ENCODE measurements around the gene ATXN1.

The ATXN1 gene

DNA sequence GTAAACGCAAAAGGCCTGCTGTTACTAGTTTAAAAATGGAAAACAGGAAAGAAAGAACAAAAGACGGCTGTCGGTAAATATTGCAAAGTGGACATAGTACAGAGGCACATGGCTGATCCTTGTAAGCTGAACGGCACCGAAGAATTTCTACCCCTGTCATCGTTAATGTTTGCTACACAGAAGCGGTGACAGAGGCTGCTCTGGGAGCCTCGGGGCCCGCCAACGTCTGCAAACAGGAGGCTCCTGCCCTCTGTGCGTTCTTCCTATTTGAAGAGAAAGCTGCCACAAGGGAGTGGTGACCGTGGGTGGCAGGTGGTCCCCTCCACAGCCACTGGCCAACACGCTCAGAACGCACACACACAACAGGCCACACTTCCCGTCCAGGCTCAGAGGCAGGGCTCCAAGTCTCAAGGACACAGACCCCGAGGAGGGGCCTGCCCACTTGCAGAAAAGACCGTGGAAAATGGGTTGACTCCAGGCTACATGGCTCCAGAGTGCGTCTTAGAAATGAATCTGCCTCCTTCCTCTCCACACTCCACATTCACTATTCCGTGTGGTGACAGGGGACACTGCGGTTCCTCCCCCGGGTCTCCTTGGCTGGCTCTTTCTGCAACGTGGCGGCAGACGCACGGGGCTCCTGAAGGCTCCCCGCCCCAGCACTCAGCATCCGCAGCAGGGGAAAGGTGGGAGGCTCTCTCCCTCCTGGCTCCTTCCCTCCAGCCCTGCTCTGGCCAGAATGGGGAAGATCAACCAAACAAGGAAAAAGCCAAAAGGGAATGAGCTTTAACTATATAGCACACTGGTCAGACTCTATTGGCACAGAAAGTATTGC, 458.3 kb downstream of the ATXN1 start:
- Histone ChIP-seq H3K9ac (ENCODE audit: low read length) (no peak overlapping the region), H3K4me3 (ENCODE audit: low read length) (no peak overlapping the region), H3K27ac (ENCODE audit: low read depth, low read length) (no peak overlapping the region), H3K4me1 (ENCODE audit: control insufficient read depth, insufficient read depth, low read length) (no peaks in the 10 kb centered on the region), H3K36me3 (ENCODE audit: control insufficient read depth, insufficient read depth, low read length) (no peaks in the 10 kb centered on the region), H3K27me3 (ENCODE audit: control insufficient read depth, insufficient read depth, low read length) (no peaks in the 10 kb centered on the region)

DNA sequence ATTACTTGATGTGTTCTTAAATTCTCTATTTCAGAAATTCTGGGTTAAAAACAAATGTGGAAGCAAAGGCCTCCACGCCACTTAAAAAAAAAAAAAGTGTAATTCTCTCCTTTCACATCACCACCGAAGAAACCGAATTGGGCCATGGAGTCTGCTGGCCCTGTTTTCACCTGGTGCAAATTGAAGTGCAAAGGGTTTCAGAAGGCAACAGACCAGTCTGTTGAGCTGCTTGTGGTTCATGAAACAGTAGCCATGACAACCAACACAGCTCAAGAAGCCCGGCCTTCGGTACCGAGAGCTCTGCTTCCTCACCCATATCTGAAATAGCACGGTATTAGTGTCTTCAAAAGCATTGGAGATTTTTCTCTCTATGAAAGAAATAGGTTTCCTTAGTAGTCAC, 459.7 kb downstream of the ATXN1 start:
- Histone ChIP-seq H3K36me3 (ENCODE audit: control insufficient read depth, insufficient read depth, low read length) (no peaks in the 10 kb centered on the region), H3K4me3 (ENCODE audit: low read length) (no peak overlapping the region), H3K9ac (ENCODE audit: low read length) (no peak overlapping the region), H3K4me1 (ENCODE audit: control insufficient read depth, insufficient read depth, low read length) (no peaks in the 10 kb centered on the region), H3K27me3 (ENCODE audit: control insufficient read depth, insufficient read depth, low read length) (no peaks in the 10 kb centered on the region), H3K27ac (ENCODE audit: low read depth, low read length) (no peak overlapping the region)

DNA sequence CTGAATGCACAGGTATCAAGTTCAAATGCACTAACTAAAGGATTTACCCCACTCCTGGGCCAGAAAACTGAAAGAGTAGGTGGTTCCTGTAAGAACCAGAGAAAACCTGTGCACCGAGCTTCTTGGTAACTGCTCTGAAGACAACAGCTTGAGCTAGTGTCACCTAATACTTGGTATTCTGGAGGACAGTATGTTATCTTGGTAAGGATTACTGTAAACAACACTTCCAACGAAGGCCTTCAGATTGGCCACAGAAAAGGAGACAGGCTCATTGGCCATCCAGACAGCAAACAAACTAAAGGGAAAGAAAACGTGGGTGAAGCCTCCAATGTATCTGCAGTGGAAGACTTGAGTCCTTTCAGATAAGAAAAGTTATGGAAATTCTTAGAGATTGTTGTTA, 461.4 kb downstream of the ATXN1 start:
- H3K36me3 ChIP-seq (ENCODE audit: control insufficient read depth, insufficient read depth, low read length) = no peaks in the 10 kb centered on the region
- no peaks in the 10 kb centered on the region for H3K4me1 ChIP-seq (ENCODE audit: control insufficient read depth, insufficient read depth, low read length)
- H3K27me3 ChIP-seq (ENCODE audit: control insufficient read depth, insufficient read depth, low read length) = no peaks in the 10 kb centered on the region
- no peak overlapping the region for H3K4me3 ChIP-seq (ENCODE audit: low read length)
- H3K27ac ChIP-seq (ENCODE audit: low read depth, low read length) = no peak overlapping the region
- H3K9ac ChIP-seq (ENCODE audit: low read length) = no peak overlapping the region

DNA sequence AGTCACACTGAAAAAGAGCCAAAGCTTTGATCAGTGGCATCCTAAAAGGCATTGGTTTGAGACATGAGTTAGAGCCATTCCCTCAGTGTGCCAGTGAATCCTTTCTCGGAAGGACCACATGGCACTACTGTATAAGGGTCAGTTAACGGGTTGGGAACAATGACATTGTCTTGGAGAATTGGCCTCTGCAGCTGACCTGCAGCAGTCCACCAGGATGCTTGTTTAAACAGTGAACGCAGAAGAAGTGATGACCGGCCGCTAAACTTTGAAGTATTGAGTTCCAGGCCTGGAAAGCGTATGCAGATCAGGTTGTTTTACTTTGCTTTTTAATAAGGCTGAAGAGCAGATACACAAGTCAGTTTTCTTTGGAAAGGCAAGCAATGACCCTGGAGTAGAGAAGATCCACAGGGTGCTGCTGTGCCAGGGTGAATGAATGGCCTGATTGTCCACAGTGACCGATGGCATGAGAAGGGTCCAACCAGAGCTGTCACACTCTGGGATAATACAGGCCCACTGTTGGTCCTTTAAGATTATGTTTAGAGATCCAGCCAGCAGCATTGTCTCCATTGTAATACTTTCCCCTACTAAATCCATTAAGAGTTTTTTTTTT, 465.1 kb downstream of the ATXN1 start:
- Histone ChIP-seq H3K4me1 (ENCODE audit: control insufficient read depth, insufficient read depth, low read length) (no peaks in the 10 kb centered on the region), H3K27ac (ENCODE audit: low read depth, low read length) (no peak overlapping the region), H3K4me3 (ENCODE audit: low read length) (no peak overlapping the region), H3K27me3 (ENCODE audit: control insufficient read depth, insufficient read depth, low read length) (no peaks in the 10 kb centered on the region), H3K9ac (ENCODE audit: low read length) (no peak overlapping the region), H3K36me3 (ENCODE audit: control insufficient read depth, insufficient read depth, low read length) (no peaks in the 10 kb centered on the region)

DNA sequence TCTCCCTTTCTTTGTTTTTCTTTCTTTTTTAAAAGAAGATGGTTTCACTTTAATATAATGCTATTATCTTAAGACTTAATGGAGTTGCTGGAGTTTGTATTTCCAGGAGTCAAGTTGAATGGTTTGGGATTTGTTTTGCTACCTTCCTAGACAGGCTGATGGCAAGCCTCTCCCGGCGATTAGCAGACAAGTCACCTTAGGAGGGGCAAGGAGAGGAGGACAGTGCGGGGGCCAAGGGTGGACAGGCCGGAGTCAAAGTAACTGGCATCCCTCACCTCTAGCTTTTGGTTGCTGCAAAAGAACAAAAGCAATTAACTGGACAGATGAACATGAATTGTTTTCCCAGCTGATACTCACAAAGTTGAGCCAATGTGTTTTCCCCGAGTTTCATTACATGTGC, 465.8 kb downstream of the ATXN1 start:
- no peak overlapping the region for H3K27ac ChIP-seq (ENCODE audit: low read depth, low read length)
- H3K4me3 ChIP-seq (ENCODE audit: low read length) = no peak overlapping the region
- no peaks in the 10 kb centered on the region for H3K27me3 ChIP-seq (ENCODE audit: control insufficient read depth, insufficient read depth, low read length)
- H3K9ac ChIP-seq (ENCODE audit: low read length) = no peak overlapping the region
- no peaks in the 10 kb centered on the region for H3K36me3 ChIP-seq (ENCODE audit: control insufficient read depth, insufficient read depth, low read length)
- H3K4me1 ChIP-seq (ENCODE audit: control insufficient read depth, insufficient read depth, low read length) = no peaks in the 10 kb centered on the region

DNA sequence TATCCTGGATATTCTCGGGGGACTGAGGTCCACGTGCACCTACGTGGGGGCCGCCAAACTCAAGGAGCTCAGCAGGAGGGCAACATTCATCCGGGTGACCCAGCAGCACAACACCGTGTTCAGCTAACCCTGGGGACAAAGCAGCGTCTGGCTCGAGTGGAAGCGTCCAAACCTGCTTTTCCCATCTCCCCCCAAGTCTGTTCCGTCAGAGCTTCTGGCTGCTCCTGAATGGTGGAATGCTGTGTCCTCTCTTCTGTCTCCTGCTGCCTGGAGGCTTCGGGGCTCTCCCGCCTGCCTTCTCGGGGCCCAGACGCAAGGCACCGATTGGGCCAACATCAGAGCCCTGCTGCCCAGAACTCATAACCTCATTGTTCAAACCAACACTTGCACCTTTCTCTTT, 466.2 kb downstream of the ATXN1 start:
- no peak overlapping the region for H3K27ac ChIP-seq (ENCODE audit: low read depth, low read length)
- no peak overlapping the region for H3K9ac ChIP-seq (ENCODE audit: low read length)
- H3K36me3 ChIP-seq (ENCODE audit: control insufficient read depth, insufficient read depth, low read length) = no peaks in the 10 kb centered on the region
- no peak overlapping the region for H3K4me3 ChIP-seq (ENCODE audit: low read length)
- H3K27me3 ChIP-seq (ENCODE audit: control insufficient read depth, insufficient read depth, low read length) = no peaks in the 10 kb centered on the region
- no peaks in the 10 kb centered on the region for H3K4me1 ChIP-seq (ENCODE audit: control insufficient read depth, insufficient read depth, low read length)

DNA sequence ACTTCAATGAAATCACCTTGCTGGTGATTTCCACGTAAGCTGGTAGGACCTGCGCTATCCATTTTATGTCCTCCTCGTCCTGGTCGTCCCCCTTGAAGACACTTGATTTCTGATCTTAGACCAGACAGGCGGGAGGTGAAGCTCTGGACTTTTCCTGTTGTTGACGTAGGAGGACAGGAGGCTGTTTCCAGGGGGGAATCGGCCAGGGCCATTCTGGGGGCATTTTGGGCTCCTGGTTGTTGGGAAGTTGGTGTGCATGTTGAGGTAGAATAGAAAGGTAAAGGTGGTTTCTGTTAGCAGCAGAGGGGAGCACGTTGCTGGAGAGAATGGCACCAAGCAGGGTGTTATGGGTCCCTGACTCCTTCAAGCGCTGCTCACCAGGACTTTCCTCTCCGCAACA, 466.9 kb downstream of the ATXN1 start:
- no peak overlapping the region for H3K27ac ChIP-seq (ENCODE audit: low read depth, low read length)
- no peak overlapping the region for H3K4me3 ChIP-seq (ENCODE audit: low read length)
- H3K4me1 ChIP-seq (ENCODE audit: control insufficient read depth, insufficient read depth, low read length) = no peaks in the 10 kb centered on the region
- no peaks in the 10 kb centered on the region for H3K27me3 ChIP-seq (ENCODE audit: control insufficient read depth, insufficient read depth, low read length)
- H3K9ac ChIP-seq (ENCODE audit: low read length) = no peak overlapping the region
- no peaks in the 10 kb centered on the region for H3K36me3 ChIP-seq (ENCODE audit: control insufficient read depth, insufficient read depth, low read length)

DNA sequence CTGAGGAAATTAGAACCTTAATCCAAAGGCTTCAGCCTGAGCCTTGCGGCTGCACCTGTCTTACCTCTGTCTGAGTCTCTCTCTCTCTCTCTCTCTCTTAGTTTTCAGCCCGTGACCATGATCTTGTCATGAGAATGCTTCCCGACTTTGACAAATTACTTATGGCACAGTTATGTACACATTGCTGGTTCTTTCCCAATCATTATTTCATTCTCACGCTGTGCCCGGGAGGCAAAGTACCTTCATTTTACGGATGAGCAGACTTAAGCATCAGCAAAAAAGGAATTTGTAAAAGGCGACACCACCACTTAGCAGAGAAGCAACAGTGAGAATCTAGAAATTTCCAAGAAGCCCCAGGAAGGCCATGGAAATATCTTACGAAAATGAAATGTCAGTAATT, 468.3 kb downstream of the ATXN1 start:
- Histone ChIP-seq H3K4me1 (ENCODE audit: control insufficient read depth, insufficient read depth, low read length) (no peaks in the 10 kb centered on the region), H3K27me3 (ENCODE audit: control insufficient read depth, insufficient read depth, low read length) (no peaks in the 10 kb centered on the region), H3K27ac (ENCODE audit: low read depth, low read length) (no peak overlapping the region), H3K4me3 (ENCODE audit: low read length) (no peak overlapping the region), H3K36me3 (ENCODE audit: control insufficient read depth, insufficient read depth, low read length) (no peaks in the 10 kb centered on the region), H3K9ac (ENCODE audit: low read length) (no peak overlapping the region)

DNA sequence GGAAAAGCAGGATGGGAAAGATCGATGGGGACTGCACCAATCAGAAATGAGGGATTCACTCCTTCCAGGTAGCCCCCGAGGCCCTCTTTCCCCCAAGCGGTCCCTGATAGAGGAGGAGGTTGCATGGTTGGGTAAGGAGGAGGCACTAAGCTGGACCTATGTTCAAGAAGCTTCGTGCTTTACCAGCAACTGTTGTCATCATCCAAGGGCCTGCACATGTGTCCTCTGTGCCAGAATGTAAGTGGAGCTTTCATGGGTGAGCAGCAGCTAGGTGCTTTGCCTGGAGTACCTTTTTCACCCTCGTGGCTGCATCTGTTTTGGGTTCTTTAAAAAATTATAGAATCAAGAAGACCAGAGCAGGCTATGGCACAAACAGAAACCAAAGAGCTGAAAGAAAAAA, 468.8 kb downstream of the ATXN1 start:
- Histone ChIP-seq H3K27ac (ENCODE audit: low read depth, low read length) (no peak overlapping the region), H3K4me3 (ENCODE audit: low read length) (no peak overlapping the region), H3K36me3 (ENCODE audit: control insufficient read depth, insufficient read depth, low read length) (no peaks in the 10 kb centered on the region), H3K9ac (ENCODE audit: low read length) (no peak overlapping the region), H3K4me1 (ENCODE audit: control insufficient read depth, insufficient read depth, low read length) (no peaks in the 10 kb centered on the region), H3K27me3 (ENCODE audit: control insufficient read depth, insufficient read depth, low read length) (no peaks in the 10 kb centered on the region)

DNA sequence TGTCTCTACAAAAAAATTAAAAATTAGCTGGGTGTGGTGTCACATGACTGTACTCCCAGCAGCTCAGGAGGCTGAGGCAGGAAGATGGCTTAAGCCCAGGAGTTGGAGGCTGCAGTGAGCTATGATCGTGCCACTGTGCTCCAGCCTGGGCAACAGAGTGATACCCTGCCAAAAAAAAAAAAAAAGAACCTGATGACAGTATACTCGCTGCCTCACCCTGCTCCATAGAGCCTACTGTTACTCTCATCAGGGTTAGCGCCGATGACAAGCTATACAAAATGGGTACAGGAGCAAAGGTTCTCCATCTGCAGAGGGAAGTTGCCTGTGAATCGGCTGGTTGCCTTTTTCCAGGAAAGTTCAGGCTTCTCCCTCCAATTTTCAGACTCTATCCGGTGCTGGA, 469.5 kb downstream of the ATXN1 start:
- Histone ChIP-seq H3K36me3 (ENCODE audit: control insufficient read depth, insufficient read depth, low read length) (no peaks in the 10 kb centered on the region), H3K9ac (ENCODE audit: low read length) (no peak overlapping the region), H3K4me1 (ENCODE audit: control insufficient read depth, insufficient read depth, low read length) (no peaks in the 10 kb centered on the region), H3K27me3 (ENCODE audit: control insufficient read depth, insufficient read depth, low read length) (no peaks in the 10 kb centered on the region), H3K27ac (ENCODE audit: low read depth, low read length) (no peak overlapping the region), H3K4me3 (ENCODE audit: low read length) (no peak overlapping the region)

DNA sequence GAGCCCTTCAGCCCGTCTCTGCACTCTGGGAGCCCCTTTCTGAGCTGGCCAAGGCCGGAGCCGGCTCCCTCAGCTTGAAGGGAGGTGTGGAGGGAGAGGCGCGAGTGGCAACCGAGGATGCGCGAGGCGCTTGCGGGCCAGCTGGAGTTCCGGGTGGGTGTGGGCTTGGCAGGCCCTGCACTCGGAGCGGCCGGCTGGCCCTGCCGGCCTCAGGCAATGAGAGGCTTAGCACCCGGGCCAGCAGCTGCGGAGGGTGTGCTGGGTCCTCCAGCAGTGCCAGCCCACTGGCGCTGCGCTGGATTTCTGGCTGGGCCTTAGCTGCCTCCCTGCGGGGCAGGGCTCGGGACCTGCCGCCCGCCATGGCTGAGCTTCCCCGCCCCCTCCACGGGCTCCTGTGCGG, 473.1 kb downstream of the ATXN1 start:
- H3K4me1 ChIP-seq (ENCODE audit: control insufficient read depth, insufficient read depth, low read length) = no peaks in the 10 kb centered on the region
- no peaks in the 10 kb centered on the region for H3K36me3 ChIP-seq (ENCODE audit: control insufficient read depth, insufficient read depth, low read length)
- H3K27ac ChIP-seq (ENCODE audit: low read depth, low read length) = no peak overlapping the region
- no peaks in the 10 kb centered on the region for H3K27me3 ChIP-seq (ENCODE audit: control insufficient read depth, insufficient read depth, low read length)
- no peak overlapping the region for H3K4me3 ChIP-seq (ENCODE audit: low read length)
- no peak overlapping the region for H3K9ac ChIP-seq (ENCODE audit: low read length)

DNA sequence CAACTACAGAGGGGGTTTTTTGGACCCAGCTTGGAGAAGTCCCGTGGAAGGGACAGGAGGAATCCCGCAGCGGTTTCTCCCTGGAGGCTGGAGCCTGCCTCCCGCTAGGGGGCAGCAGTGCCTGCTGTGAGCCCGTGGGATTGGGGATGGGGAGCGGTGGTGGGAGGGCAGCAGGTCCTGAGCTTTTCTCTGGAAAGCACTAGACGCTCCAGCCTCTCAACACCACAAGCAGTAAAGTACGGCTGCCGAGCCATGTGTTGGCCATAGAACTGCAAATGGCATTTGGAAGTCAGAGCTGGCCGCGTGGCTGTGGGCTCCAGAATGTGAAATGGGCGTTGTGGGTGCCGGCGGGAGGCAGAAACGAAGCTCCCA, 475.1 kb downstream of the ATXN1 start:
- Histone ChIP-seq H3K4me3 (ENCODE audit: low read length) (no peak overlapping the region), H3K27me3 (ENCODE audit: control insufficient read depth, insufficient read depth, low read length) (no peaks in the 10 kb centered on the region), H3K4me1 (ENCODE audit: control insufficient read depth, insufficient read depth, low read length) (no peaks in the 10 kb centered on the region), H3K9ac (ENCODE audit: low read length) (no peak overlapping the region), H3K36me3 (ENCODE audit: control insufficient read depth, insufficient read depth, low read length) (no peaks in the 10 kb centered on the region), H3K27ac (ENCODE audit: low read depth, low read length) (no peak overlapping the region)
